ENCODE data around the gene RNF225. TPM values are rescaled to one million over a fixed set of nuclear protein-coding genes. Genes with fewer than 3 reads are reported as not detected.

The RNF225 gene
- total RNA-seq, 2 donors from 2014 or later: 0.64 TPM; not detected in 1

Other genes with a start within 250 kb of the RNF225 start
- 1 to 10 TPM; 3.8 to 7.0 TPM for gene ZNF329, start 244.9 kb upstream of the RNF225 start, total RNA-seq
- gene ZNF274, start 212.6 kb upstream of the RNF225 start, total RNA-seq: 10 to 100 TPM; 18.5 to 29.1 TPM
- gene ZNF544, start 166.7 kb upstream of the RNF225 start, total RNA-seq: 10 to 100 TPM; 43.4 to 44.6 TPM
- 1 to 10 TPM; 3.7 to 4.6 TPM for gene ZNF8, start 116.7 kb upstream of the RNF225 start, total RNA-seq
- 10 to 100 TPM; 38.5 to 57.8 TPM for gene ERVK3-1, start 90.3 kb upstream of the RNF225 start, total RNA-seq
- 1 to 10 TPM; 4.3 to 6.1 TPM for gene ZSCAN22, start 68.7 kb upstream of the RNF225 start, total RNA-seq
- 10 to 100 TPM; 12.4 to 15.4 TPM for gene A1BG, start 42.2 kb upstream of the RNF225 start, total RNA-seq
- 1 to 10 TPM; 1.7 to 1.8 TPM for gene ZNF497, start 32.9 kb upstream of the RNF225 start, total RNA-seq
- gene ZNF837, start 14.6 kb upstream of the RNF225 start, total RNA-seq: 1 to 10 TPM; 1.1 to 1.9 TPM
- 1,000 to 10,000 TPM; 1,376 to 1,435 TPM for gene RPS5, start 8.4 kb upstream of the RNF225 start, total RNA-seq
- gene ZNF584, start 13.0 kb downstream of the RNF225 start, total RNA-seq: 1 to 10 TPM; 9.0 to 9.8 TPM
- 1 to 10 TPM; 2.1 to 3.8 TPM for gene ZNF132, start 44.5 kb downstream of the RNF225 start, total RNA-seq
- gene ZNF324B, start 56.0 kb downstream of the RNF225 start, total RNA-seq: 1 to 10 TPM; 8.8 to 8.9 TPM
- gene ZNF324, start 71.4 kb downstream of the RNF225 start, total RNA-seq: 1 to 10 TPM; 7.3 to 7.6 TPM
- gene ZNF446, start 80.7 kb downstream of the RNF225 start, total RNA-seq: 1 to 10 TPM; 5.8 to 6.2 TPM
- gene SLC27A5, start 116.3 kb downstream of the RNF225 start, total RNA-seq: 10 to 100 TPM; 14.4 to 15.6 TPM
- gene ZBTB45, start 124.2 kb downstream of the RNF225 start, total RNA-seq: 10 to 100 TPM; 11.0 to 14.3 TPM
- 100 to 1,000 TPM; 336 to 455 TPM for gene TRIM28, start 148.4 kb downstream of the RNF225 start, total RNA-seq
- gene CHMP2A, start 159.4 kb downstream of the RNF225 start, total RNA-seq: 10 to 100 TPM; 79.0 to 95.8 TPM
- 100 to 1,000 TPM; 102 to 141 TPM for gene UBE2M, start 163.0 kb downstream of the RNF225 start, total RNA-seq
- 10 to 100 TPM; 26.6 to 57.9 TPM for gene MZF1, start 177.7 kb downstream of the RNF225 start, total RNA-seq

Data from activated T-helper 17 cell treated with anti-CD3 and anti-CD28 coated beads, Interleukin-2, amount 50 U/mL, for 72 hours (primary cell).